Measurements from ENCODE around the gene RESP18.

Gene RESP18

DNA sequence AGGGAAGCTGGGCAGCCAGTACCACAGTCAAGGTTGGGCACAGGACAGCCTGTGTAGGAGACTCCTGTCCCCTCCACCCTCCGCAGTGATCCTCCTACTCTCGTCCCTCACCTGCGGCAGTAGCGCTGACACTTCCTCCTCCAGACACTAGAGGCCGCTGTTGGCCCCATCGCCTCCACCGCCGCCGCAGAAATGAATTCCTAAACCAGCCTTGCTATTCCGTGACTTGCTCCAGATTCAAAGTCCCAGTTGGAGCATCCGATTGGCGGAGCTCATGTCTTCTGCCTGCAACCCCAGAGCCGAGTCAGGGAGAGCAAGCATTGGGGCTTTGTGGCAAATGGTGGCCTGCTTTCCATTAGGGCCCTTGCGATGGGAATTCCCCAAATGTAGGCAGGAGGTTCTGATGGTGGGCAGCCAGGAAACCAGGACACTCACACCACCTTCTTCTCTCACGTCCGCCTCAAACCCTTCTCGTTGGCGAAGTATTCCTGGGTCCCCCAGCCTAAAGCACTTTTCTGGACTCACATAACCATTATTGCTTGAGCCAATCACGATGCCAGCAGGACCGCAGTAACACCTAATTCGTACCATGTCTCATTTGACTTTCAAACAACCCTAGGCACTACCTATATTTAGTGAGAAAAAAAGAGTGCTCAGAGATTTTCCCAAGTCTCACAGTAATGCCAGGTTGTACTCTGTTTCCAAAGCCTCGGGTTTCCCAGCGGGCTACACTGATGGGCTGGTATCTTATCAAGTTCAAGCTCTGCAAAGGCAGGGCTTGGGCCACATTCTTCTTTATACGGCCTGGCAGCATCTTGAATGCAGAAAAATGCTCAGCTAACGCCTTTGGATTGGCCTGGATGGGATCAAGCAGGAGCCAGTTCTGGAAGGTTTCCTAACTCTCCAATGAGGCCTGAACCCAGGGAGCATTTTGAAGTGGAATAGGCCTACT is 54.6 kb downstream of the RESP18 start:
- DNase-seq (ENCODE audit: low spot score), result peak; percentile 88
